GM12891 (cell line): ENCODE results near the gene ALDH1A1.

ENCODE experiments used
- POLR2A ChIP-seq: IDR thresholded peaks from 2 replicates; pipeline ENCODE4 v1.6.1; 2011; ENCODE audit warnings: low read depth, low read length, control low read depth
- POLR2AphosphoS5 ChIP-seq: IDR thresholded peaks from 2 replicates; pipeline ENCODE4 v1.6.1; 2011; ENCODE audit warnings: low read depth, low read length, control low read depth
- POU2F2 ChIP-seq: IDR thresholded peaks from 2 replicates; pipeline ENCODE4 v1.6.1; 2011; ENCODE audit warnings: low read depth, mild to moderate bottlenecking, control low read depth, low read length, moderate library complexity
- TAF1 ChIP-seq: IDR thresholded peaks from 2 replicates; pipeline ENCODE4 v1.6.1; 2011; ENCODE audit warnings: low read depth, low read length, control low read depth

DNA sequence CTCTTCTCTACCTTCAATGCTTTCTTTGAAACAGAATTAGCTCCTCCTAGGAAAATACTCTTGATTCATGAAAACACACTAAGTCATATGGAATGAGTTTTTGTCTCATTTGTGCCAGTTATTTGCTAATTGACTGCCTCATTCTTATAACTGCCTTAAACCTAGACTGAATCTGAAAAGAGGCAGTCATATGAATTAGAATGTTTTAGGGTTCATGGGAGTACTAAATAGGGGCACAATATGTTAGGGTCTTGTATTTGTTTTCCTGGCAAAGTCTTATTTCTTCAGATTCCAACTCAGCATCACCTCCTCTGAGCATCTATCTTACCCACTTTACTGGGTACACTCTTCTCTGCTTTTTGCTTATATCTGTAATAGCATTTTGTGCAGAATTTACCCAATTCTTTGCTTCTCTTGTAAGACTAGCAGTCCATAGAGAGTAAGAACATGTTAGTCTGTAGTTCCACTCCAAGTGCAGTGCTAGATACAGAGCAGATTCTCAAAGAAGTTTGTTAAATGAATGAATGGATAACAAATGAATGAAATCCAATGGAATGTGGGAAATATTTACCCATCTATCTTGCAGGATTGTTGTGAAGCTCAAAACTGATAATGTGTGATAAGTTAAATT lies 43.9 kb upstream of the ALDH1A1 start:
- TF ChIP-seq POLR2A (no peak), POLR2AphosphoS5 (no peak), POU2F2 (no peak), TAF1 (no peak)
